Breast epithelium (tissue), 3 donors: ENCODE measurements around the gene L3MBTL2.

Experiments
- POLR2A ChIP-seq: fragments of 450-650 bp; IDR thresholded peaks from one replicate; pipeline ENCODE4 v1.6.1; 2016; ENCODE audit warnings: antibody characterized with exemption, mild to moderate bottlenecking, moderate library complexity
- POLR2AphosphoS5 ChIP-seq, 3 donors: sonication (generic); formaldehyde crosslinking; IDR thresholded peaks; one replicate each; pipeline ENCODE4 v1.6.1; 2017; ENCODE audit warnings: antibody characterized with exemption in 3 of 3

DNA sequence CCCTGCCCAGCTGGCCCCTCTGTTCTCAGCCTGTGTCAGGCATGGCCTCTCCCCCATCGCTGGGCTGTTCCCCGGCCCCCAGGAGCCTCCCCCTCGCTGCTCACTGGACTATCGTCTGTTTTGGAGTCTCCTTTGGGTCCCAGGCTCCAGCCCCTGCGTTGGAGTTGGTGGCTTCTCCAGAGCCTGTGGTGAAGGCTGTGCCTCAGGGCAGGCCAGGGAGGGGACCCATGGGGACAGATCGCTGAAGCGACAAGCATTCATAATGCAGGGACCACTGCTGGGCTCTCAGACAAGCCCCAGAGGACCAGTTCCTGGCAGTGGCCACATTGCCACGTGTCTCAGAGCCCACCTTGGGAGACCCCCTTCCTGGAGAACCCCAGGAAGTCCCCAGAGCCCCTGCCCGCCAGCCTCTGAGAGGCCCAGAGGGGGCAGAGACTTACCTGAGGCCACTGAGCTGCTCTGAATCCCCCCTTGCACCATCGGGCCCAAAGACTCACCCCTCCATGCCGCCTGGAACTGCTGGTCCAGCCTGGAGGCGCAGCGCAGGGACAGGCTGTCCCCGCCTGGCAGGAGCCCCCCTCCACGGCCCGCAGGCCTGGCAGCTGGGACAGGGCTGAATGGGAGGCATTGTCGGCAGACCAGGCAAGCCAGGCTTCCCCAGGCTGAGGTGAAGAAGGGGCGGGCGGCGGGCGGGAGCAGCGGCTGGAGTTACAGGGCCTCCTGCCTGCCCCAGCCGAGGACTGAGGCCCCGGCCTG, 35.4 kb downstream of the L3MBTL2 start, which contains the start of gene CHADL:
- peak in 1 of 3 donors; percentile 58 for TF ChIP-seq POLR2AphosphoS5 (IDR thresholded peaks at IDR 0.05)
- no peak for TF ChIP-seq POLR2A
